B cell (primary cell): ENCODE results near the gene SIPA1L2. TPM values are rescaled to one million over a fixed set of nuclear protein-coding genes. Genes with fewer than 3 reads are reported as not detected.

ENCODE experiments used
- ATAC-seq: fragments of 200-7000 bp; cut with Tn5 transposase; one replicate; pipeline ENCODE4 v1.10.0; 2021; ENCODE audit warnings: low read depth, mild to moderate bottlenecking, moderate number of reproducible peaks, moderate library complexity
- CTCF ChIA-PET: fragments of 350-600 bp; sonication (Branson Sonifier 250); formaldehyde crosslinking; loops from one replicate; lab custom pipeline; 2021; ENCODE audit warnings: antibody characterized with exemption, inconsistent platforms; lab: Charles Lee
- POLR2A ChIA-PET: fragments of 350-600 bp; sonication (Branson Sonifier 250); formaldehyde crosslinking; loops from one replicate; lab custom pipeline; 2021; ENCODE audit warnings: antibody characterized with exemption; lab: Charles Lee
- DNase-seq: peaks from one replicate; pipeline ENCODE4 v3.0.0; 2013
- H2AFZ ChIP-seq: 2 replicates; pipeline ENCODE4 v1.6.1; 2012; ENCODE audit warnings: mild to moderate bottlenecking, low read depth, low read length; ENCODE audit not compliant: insufficient read depth, poor library complexity, severe bottlenecking
- H3K27ac ChIP-seq, 2 donors: 1 replicate in 1 of 2; 2 replicates in 1 of 2; pipeline ENCODE4 v1.5.1; 2012 to 2013; ENCODE audit warnings: low read length in 2 of 2, mild to moderate bottlenecking in 2 of 2, moderate library complexity in 1 of 2
- H3K27me3 ChIP-seq, 4 experiments: fragments of 200-600 bp in 1 of 4; sonication (generic) in 1 of 4; replicated peaks in 1 of 4; 1 replicate in 2 of 4; 2 replicates in 2 of 4; pipeline versions ENCODE4 v1.6.1 to v1.7.0; 2013 to 2016; ENCODE audit warnings: low read length in 3 of 4, mild to moderate bottlenecking in 2 of 4, mixed read lengths in 1 of 4, moderate library complexity in 1 of 4; ENCODE audit not compliant: insufficient read depth in 4 of 4, control insufficient read depth in 3 of 4; ENCODE audit errors: control extremely low read depth in 1 of 4
- H3K36me3 ChIP-seq, 2 experiments: replicated peaks in 1 of 2; 1 replicate in 1 of 2; 2 replicates in 1 of 2; pipeline versions ENCODE4 v1.6.1 to v1.7.1; 2013; ENCODE audit warnings: low read length in 1 of 2; ENCODE audit not compliant: insufficient read depth in 2 of 2, control insufficient read depth in 1 of 2; ENCODE audit errors: control extremely low read depth in 1 of 2, extremely low read depth in 1 of 2
- H3K4me1 ChIP-seq, 2 donors: fragments of 200-600 bp in 1 of 2; sonication (generic) in 1 of 2; 1 replicate in 1 of 2; 2 replicates in 1 of 2; pipeline versions ENCODE4 v1.5.1 to v1.6.1; 2013 to 2017; ENCODE audit warnings: low read length in 2 of 2; ENCODE audit not compliant: control insufficient read depth in 2 of 2, insufficient read depth in 2 of 2
- H3K4me2 ChIP-seq: replicated peaks from 2 replicates; pipeline ENCODE3; 2012; ENCODE audit warnings: mild to moderate bottlenecking, low read depth, low read length; ENCODE audit not compliant: poor library complexity, severe bottlenecking
- H3K4me3 ChIP-seq, 5 experiments: fragments of 200-600 bp in 1 of 5; sonication (generic) in 1 of 5; 1 replicate in 3 of 5; 2 replicates in 2 of 5; pipeline versions ENCODE4 v1.5.1 to v1.7.0; 2011 to 2016; ENCODE audit warnings: low read length in 4 of 5, mild to moderate bottlenecking in 4 of 5, low read depth in 2 of 5, control low read depth in 1 of 5, moderate library complexity in 1 of 5; ENCODE audit not compliant: insufficient read depth in 1 of 5; ENCODE audit errors: control extremely low read depth in 1 of 5, extremely low read depth in 1 of 5
- H3K79me2 ChIP-seq: fragments of 200-600 bp; sonication (generic); one replicate; pipeline ENCODE4 v1.6.0; 2016; ENCODE audit warnings: low read length; ENCODE audit not compliant: control insufficient read depth, insufficient read depth
- H3K9ac ChIP-seq: fragments of 200-600 bp; sonication (generic); 2 replicates; pipeline ENCODE4 v1.6.1; 2017; ENCODE audit warnings: mild to moderate bottlenecking, low read length, moderate library complexity
- H3K9me3 ChIP-seq, 3 donors: one replicate each; pipeline versions ENCODE4 v1.6.1 to v1.7.1; 2013; ENCODE audit warnings: low read length in 2 of 3; ENCODE audit not compliant: control insufficient read depth in 2 of 3, insufficient read depth in 1 of 3; ENCODE audit errors: control extremely low read depth in 1 of 3
- H4K20me1 ChIP-seq: 2 replicates; pipeline ENCODE4 v1.6.0; 2012; ENCODE audit warnings: mild to moderate bottlenecking, low read length; ENCODE audit not compliant: insufficient read depth, control insufficient read depth, poor library complexity, severe bottlenecking
- H3K27ac Mint-ChIP-seq: one replicate; pipeline ENCODE4 v1.8.0; 2021; ENCODE audit warnings: mixed read lengths
- H3K27me3 Mint-ChIP-seq: one replicate; pipeline ENCODE4 v1.8.0; 2021; ENCODE audit warnings: mixed read lengths
- H3K4me1 Mint-ChIP-seq: one replicate; pipeline ENCODE4 v1.8.0; 2021; ENCODE audit warnings: mixed read lengths
- H3K4me3 Mint-ChIP-seq: one replicate; pipeline ENCODE4 v1.8.0; 2021; ENCODE audit warnings: mixed read lengths
- H3K9me3 Mint-ChIP-seq: one replicate; pipeline ENCODE4 v1.8.0; 2022; ENCODE audit warnings: mixed read lengths; ENCODE audit not compliant: insufficient read depth
- CTCF ChIP-seq: fragments of 200-600 bp; IDR thresholded peaks from one replicate; pipeline ENCODE4 v1.8.0; 2022; ENCODE audit warnings: antibody characterized with exemption, mild to moderate bottlenecking
- EZH2 ChIP-seq: IDR thresholded peaks from 2 replicates; pipeline ENCODE4 v1.6.1; 2012; ENCODE audit warnings: borderline replicate concordance, low read depth, mild to moderate bottlenecking, moderate library complexity, low read length; ENCODE audit not compliant: insufficient read depth, poor library complexity, severe bottlenecking
- WGBS: methylation state at CpG from one replicate; pipeline ENCODE4 v1.1.5; 2013; ENCODE audit warnings: missing lambda C conversion rate; ENCODE audit not compliant: insufficient coverage; 5-methylcytosine and 5-hydroxymethylcytosine counted together
- intact Hi-C: fragments of 100-400 bp; cut with micrococcal nuclease; formaldehyde crosslinking; loops from one replicate; pipeline ENCODE4 v1.10.0; 2022
- polyA plus RNA-seq: library from polyadenylated mRNA; depleted of rRNA; stranded (reverse); fragments of >200 nt; gene quantifications from 2 replicates; pipeline ENCODE4 v1.2.3, GENCODE V29; 2012
- total RNA-seq, 2 donors: library from RNA; stranded (reverse); fragments of 120-200 nt in 1 of 2; gene quantifications; 1 replicate in 1 of 2; 2 replicates in 1 of 2; pipeline versions ENCODE4 v1.2.3 to v1.2.4, GENCODE V29; 2013 to 2022

SIPA1L2 gene
- total and polyA plus RNA-seq, 2 donors (not counting 1 experiment from before 2014, with no cell fraction given): 0.07 TPM

GRCh38 chr1:232581932-232582331 lies 48.0 kb downstream of the SIPA1L2 start:
- Histone ChIP-seq H3K27ac (no peak overlapping the region), H4K20me1 (no peaks in the 10 kb centered on the region), H3K9ac (no peak overlapping the region), H3K4me1 (no peaks in the 10 kb centered on the region), H3K27me3 (no peaks in the 10 kb centered on the region), H3K36me3 (no peaks in the 10 kb centered on the region), H3K4me3 (no peak overlapping the region), H2AFZ (no peak overlapping the region), H3K4me2 (no peak overlapping the region), H3K9me3 (no peaks in the 10 kb centered on the region), H3K79me2 (no peaks in the 10 kb centered on the region)
- ATAC-seq (no peak), DNase-seq (no peak)
- Mint-ChIP-seq H3K27me3 (no peaks in the 10 kb centered on the region), H3K27ac (no peak overlapping the region), H3K9me3 (no peaks in the 10 kb centered on the region), H3K4me1 (no peaks in the 10 kb centered on the region), H3K4me3 (no peak overlapping the region)
- TF ChIP-seq CTCF (no peak), EZH2 (no peak)
- POLR2A ChIA-PET: no interaction called here
- CTCF ChIA-PET: no interaction called here
- intact Hi-C loops: no loop called here
- 100% methylated on average over 1 of the region's 1 CpG for WGBS

Other genes starting within 250 kb of the SIPA1L2 start
- gene MAP10, start 175.3 kb upstream of the SIPA1L2 start, total RNA-seq: 1.9 and 2.0 TPM in 2 replicates
- gene MAP10, start 175.3 kb upstream of the SIPA1L2 start, polyA plus RNA-seq: 0.50 and 0.60 TPM in 2 replicates